ENCODE data around the gene ACBD6. TPM values are rescaled to one million over a fixed set of nuclear protein-coding genes. Genes with fewer than 3 reads are reported as not detected.

The ACBD6 gene
- total RNA-seq, 1 donor from 2014 or later: 52.6 TPM

DNA sequence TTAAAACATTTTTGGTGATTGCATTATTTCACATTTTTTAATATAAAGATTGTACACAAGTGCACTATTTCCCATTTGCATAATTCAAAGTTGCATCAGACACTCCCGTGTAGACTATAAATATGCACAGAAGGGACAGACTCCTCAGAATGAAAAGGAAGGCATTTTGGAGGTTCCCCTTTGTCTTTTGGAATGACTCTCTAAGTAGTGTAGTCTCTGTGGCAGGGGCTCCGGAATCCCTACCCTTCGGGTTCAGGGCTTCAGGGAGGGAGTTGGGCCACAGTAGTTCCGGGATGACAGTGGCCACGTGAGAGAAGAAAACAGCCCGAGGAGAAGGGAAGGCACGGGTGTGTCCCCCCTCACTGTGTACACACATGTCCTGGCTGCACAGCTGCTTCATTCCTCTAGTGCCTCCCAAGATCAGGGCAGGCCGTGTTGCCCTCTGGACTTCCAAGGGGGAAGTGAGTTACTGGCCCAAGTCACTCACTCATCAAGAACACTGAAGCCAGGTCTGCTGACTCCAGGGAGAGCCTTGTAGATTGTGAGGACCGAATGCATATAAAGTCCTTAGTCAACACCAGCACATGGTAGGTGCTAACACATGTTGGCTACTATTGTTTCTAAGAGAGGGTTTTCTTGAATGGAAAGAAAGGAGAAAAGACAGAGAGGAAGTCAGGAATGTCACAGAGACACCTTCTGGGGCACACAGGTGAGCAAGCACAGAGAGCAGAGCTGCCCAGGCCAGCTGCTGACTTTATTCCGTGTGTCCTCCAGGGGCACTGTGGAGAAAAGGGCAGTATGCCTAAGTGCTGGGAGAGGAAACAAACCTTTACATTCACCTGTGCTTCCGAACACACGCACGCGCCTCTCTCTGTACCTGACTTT is 232.5 kb downstream of the ACBD6 start:
- DNase-seq: no peak

DNA sequence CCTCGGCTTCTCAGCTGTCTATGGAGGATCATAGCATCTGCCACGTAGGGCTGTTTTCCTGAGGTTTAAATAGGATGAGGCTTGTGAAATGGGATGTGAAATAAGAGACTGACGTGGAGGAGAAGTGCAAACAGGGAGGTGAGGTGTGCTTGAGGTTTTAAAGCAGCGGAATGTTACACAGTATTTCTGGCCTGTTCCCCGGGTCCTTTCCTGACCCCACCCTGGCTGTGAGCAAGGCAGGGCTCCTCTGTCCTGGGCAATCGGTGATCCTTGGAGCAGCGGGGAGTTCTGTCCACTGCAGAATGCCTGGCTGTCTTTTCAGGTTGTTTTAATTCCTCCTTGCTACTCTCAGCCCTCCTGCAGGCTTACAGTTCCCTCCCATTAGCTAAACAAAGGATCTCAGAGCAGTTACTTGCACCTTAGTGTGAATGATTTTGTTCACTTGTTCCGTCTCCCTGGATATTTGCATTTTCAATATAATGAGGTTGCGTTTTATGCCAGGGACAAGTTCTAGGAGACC is 233.8 kb downstream of the ACBD6 start:
- no peak for DNase-seq

- DNase-seq: no peak
Observed at GRCh38 chr1:180267761-180268555, 234.4 kb downstream of the ACBD6 start.

DNA sequence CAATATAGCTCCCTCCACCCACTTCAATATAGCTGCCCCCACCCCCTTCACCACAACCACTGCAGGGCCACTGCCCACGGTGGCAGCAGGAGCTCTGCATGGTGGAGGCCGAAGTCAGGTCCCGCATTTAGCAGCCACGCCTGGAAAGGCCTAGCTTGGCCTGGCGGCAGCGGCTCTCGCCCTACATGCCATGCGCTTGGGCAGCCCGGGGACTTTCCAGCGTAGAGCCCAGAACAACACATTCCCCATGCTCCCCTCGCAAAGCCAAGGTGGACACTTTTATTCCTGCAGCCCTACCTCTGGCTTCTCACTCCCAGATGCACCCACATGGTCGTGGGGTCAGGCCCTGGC is 235.2 kb downstream of the ACBD6 start:
- no peak for DNase-seq

DNA sequence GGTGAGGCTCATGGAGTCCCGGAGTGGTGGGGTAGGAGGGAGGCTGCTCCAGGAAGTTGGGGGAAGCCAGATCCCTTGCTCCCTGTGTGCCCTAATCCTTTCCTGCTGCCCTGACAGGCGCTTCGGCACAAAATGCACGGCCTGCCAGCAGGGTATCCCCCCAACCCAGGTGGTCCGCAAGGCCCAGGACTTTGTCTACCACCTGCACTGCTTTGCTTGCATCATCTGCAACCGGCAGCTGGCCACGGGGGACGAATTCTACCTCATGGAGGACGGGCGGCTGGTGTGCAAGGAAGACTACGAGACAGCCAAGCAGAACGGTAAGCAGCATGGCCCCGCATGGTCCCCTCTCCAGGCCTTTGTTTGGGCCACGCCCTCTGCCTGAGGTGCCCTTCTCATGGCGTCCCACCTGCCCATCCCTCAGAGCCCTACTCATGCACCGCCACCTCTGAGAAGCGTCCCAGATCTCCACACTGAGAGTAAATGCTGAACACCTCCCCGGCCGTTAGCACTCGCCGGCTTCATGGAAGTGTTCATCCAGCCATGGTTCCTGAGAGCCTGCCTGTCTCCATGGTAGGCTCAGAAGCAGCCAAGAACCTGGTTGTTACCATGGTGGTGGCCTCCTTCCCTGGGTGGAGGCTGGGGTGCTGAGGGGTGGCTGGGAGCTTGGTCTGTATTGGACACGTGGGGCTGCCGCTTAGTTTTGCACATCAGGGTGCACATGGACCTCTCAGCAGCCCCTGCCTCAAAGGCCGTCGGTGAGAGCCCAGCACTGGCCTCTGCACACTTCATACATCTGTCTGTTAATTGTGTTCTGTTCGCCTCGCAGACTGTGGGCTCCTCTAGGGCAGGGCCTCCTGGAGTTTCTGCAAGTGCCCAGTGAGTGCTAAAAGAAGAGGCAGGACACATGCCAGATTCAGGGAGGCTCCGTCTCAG is 235.8 kb downstream of the ACBD6 start:
- DNase-seq: no peak

- DNase-seq: no peak
Observed at GRCh38 chr1:180265871-180266270, 236.5 kb downstream of the ACBD6 start.

DNA sequence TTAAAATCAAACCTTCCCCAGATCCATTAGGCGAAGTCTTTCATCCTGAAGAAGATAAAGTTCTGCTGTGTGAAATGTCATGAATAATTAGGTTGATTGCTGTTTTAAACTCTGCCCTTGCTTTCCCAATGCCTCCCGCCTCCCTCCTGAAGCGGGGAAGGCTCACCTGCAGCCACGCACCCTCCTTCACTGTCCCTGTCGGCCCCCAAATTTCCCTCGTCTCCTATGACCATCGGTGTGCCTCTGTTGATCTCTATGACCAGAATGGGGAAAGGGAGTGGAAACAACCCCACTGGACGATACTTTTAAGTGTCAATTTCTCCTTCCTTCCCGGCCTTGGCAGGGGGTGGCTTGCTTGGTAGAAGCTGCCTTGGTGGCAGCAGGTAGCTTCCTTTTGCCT is 237.2 kb downstream of the ACBD6 start:
- DNase-seq: no peak

DNA sequence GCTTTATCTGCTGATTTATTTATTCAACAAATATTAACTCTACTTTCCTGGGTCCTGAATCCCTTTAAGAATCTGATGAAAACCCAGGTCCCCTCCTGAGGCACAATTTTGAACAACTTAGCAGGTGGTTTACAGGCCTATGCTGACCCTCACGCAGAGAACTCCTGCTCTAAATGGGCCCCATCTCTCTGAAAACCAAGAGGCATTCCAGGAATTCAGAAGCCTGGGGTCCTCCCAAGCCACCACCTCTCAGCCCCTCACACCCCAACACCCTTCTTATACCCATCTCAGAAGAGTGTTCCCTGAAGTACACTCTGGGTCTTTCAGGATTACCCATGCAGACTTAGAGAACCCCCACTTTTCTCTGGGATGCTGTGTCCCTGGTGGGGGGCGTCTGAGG is 237.8 kb downstream of the ACBD6 start:
- no peak for DNase-seq

DNA sequence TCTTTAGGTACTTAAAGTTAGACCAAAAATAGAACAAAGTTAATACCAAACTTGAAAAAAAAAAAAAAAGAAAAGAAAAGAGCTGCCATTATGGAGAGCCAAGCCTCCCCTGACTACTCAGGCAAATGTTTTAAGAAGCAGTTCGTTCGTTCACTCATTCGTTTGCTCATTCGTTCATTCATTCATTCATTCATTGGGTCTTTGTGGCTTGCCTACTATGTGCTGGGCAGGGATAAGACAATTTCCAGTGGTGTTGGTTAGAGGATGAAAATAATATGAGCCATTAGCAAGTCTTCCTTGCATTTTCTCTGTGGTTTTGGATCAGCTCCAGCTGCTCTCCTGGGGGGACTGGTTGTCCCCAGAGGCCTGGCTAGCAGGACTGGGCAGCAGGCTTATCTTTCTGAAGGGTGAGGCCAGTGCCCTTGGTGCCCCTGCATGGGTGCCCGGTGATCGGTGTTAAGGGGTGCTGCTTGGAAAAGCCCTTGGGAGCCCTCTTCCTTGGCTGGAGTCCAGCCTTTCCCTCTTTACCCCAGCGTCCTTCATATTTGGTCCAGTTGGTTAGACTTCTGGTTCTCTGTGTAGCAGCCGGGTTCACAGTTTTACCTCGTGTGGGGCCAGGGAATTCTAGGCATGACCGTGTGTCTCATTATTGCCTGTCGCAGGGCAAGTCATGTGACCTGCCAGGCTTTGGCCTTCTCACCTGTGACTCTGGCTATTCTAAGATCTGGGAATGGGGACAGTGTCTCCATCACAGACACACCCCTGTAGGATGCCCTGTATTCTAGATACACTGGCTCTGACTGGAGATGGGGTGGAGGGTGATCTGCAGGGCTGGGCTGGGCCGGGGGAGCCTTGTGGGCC is 239.5 kb downstream of the ACBD6 start:
- DNase-seq: no peak

DNA sequence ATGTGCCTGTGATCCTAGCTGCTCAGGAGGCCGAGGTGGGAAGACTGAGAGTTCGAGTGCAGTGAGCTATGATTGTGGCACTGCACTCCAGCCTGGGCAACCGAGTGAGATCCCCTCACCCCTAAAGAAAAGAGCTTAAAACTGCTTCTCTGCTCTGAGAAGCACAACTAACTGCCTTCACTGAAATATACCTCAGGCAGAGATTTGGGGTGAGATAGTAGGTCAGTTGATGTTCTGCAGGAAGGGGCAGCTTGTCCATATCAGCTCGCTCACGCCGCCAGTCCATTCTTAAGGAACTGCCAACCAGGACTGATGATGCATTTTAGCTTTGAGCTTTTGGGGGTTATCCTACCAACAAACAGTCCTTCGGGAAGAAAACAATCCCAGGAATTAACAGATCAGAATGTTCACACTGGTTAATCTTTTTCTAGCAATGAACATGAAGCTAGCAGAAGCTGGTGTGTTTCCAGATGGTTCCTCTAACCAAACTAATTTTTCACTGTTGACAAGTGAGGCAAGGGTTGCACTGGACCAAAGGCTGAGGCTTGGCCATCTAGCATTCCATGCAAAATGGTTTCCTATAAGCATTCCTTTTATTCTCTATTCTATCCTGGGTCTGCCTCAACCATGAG is 240.7 kb downstream of the ACBD6 start:
- no peak for DNase-seq

DNA sequence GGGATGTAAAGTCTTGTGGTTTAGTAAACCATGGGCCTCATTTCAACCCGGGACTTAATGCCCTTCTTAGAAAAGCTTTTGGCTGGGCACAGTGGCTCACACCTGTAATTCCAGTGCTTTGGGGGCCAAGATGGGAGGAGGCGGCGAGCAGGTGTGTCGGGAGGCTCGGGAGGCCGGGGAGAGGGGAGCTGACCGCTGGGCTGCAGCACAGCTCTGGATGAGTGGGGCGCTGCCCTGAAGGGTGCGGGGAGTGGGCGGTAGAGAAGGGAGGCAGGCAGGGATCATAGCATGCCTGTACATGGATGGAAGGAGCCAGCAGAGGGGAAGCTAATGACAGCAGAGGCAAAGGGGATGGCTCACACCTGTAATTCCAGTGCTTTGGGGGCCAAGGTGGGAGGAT is 241.3 kb downstream of the ACBD6 start:
- no peak for DNase-seq

- DNase-seq: no peak
Observed at GRCh38 chr1:180260541-180260940, 241.8 kb downstream of the ACBD6 start.

- DNase-seq: no peak
Observed at GRCh38 chr1:180259431-180260338, 242.7 kb downstream of the ACBD6 start.

GRCh38 chr1:180258935-180259334 is 243.4 kb downstream of the ACBD6 start:
- DNase-seq: no peak

DNA sequence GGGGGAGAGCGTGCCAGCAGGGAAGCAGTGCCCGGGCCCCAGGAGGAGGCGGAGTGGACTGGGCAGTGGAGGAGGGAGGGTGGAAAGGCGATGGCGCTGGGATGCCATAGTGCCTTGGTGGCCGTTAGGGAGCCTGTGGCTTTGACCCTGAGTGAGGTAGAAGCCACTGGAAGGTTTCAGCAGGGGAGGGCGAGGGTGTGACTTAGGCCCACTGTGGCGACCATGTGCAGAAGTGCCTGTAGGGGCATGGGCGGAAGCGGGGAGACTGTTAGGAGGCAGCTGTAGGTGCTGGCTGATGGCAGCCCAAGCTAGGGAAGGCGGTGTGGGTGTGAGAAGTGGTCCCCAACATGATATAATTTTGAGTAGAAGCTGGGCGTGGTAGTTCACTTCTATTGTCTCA is 244.1 kb downstream of the ACBD6 start:
- no peak for DNase-seq

GRCh38 chr1:180257486-180257885 is 244.9 kb downstream of the ACBD6 start:
- DNase-seq: no peak

- no peak for DNase-seq
Observed at GRCh38 chr1:180257028-180257386, 245.4 kb downstream of the ACBD6 start.

GRCh38 chr1:180256341-180257027 is 245.9 kb downstream of the ACBD6 start:
- DNase-seq: no peak

All from occipital lobe (tissue), 2 donors.